H1 (cell line): ENCODE data around the gene CSTF3. TPM values are rescaled to one million over a fixed set of nuclear protein-coding genes. Genes with fewer than 3 reads are reported as not detected.

Experiments
- CTCF ChIA-PET: fragments of 300-600 bp; sonication (Branson Sonifier 250); formaldehyde crosslinking; loops from one replicate; lab custom pipeline; 2021; ENCODE audit not compliant: partially characterized antibody; lab: Charles Lee
- POLR2A ChIA-PET: fragments of 300-600 bp; sonication (Branson Sonifier 250); formaldehyde crosslinking; loops from one replicate; lab custom pipeline; 2021; ENCODE audit warnings: inconsistent platforms; ENCODE audit not compliant: partially characterized antibody; lab: Charles Lee
- DNase-seq, 2 experiments: peaks; one replicate each; pipeline versions ENCODE4 v3.0.0 to v3.0.0-alpha.2; 2010 to 2022; ENCODE audit warnings: low spot score in 2 of 2, low read depth in 1 of 2, mixed read lengths in 1 of 2
- FAIRE-seq: peaks from 2 replicates; lab custom pipeline; 2011; peaks lifted over from hg19 to GRCh38; lab: Jason Lieb, UNC
- H2AFZ ChIP-seq: 2 replicates; pipeline ENCODE4 v1.8.1; 2012; ENCODE audit warnings: low read length, inconsistent platforms
- H2AK5ac ChIP-seq: 2 replicates; pipeline ENCODE4 v1.6.1; 2013; ENCODE audit warnings: low read depth, low read length
- H2BK120ac ChIP-seq: replicated peaks from 2 replicates; pipeline ENCODE3; 2013; ENCODE audit warnings: low read depth, low read length, inconsistent platforms
- H2BK12ac ChIP-seq: 2 replicates; pipeline ENCODE4 v1.6.1; 2013; ENCODE audit warnings: low read depth, low read length
- H2BK15ac ChIP-seq: 2 replicates; pipeline ENCODE4 v1.6.1; 2013; ENCODE audit warnings: low read length
- H2BK20ac ChIP-seq: 2 replicates; pipeline ENCODE4 v1.6.1; 2013; ENCODE audit warnings: low read length
- H2BK5ac ChIP-seq: 2 replicates; pipeline ENCODE4 v1.6.1; 2013; ENCODE audit warnings: low read depth, low read length
- H3K14ac ChIP-seq: 2 replicates; pipeline ENCODE4 v1.6.1; 2013; ENCODE audit warnings: inconsistent platforms; ENCODE audit not compliant: insufficient read length
- H3K18ac ChIP-seq: 2 replicates; pipeline ENCODE4 v1.6.1; 2013; ENCODE audit warnings: low read length; ENCODE audit errors: extremely low read depth
- H3K23ac ChIP-seq: 2 replicates; pipeline ENCODE4 v1.6.1; 2013; ENCODE audit warnings: inconsistent platforms; ENCODE audit not compliant: insufficient read length
- H3K23me2 ChIP-seq: 2 replicates; pipeline ENCODE4 v1.6.1; 2013; ENCODE audit warnings: low read depth, low read length
- H3K27ac ChIP-seq: 2 replicates; pipeline ENCODE4 v1.6.1; 2011; ENCODE audit warnings: low read depth, low read length, inconsistent platforms
- H3K27me3 ChIP-seq, 4 experiments: replicated peaks in 1 of 4; 1 replicate in 1 of 4; 2 replicates in 3 of 4; pipeline versions ENCODE4 v1.6.1 to v1.8.1; 2011 to 2013; ENCODE audit warnings: low read length in 3 of 4, mild to moderate bottlenecking in 3 of 4, inconsistent platforms in 2 of 4, mixed read lengths in 2 of 4, moderate library complexity in 1 of 4; ENCODE audit not compliant: control insufficient read depth in 3 of 4, insufficient read depth in 3 of 4; ENCODE audit errors: extremely low read depth in 1 of 4
- H3K36me3 ChIP-seq, 4 experiments: 2 replicates each; pipeline versions ENCODE4 v1.6.1 to v1.8.1; 2011 to 2013; ENCODE audit warnings: mild to moderate bottlenecking in 4 of 4, low read length in 3 of 4, moderate library complexity in 2 of 4, control low read depth in 1 of 4, inconsistent platforms in 1 of 4; ENCODE audit not compliant: insufficient read depth in 4 of 4, control insufficient read depth in 2 of 4
- H3K4ac ChIP-seq: replicated peaks from 2 replicates; pipeline ENCODE3; 2013; ENCODE audit warnings: low read length, low read depth, mixed read lengths, inconsistent platforms; ENCODE audit not compliant: insufficient read length
- H3K4me1 ChIP-seq, 4 experiments: replicated peaks in 1 of 4; 1 replicate in 1 of 4; 2 replicates in 3 of 4; pipeline versions ENCODE4 v1.6.1 to v1.8.1; 2011 to 2013; ENCODE audit warnings: low read length in 3 of 4, inconsistent platforms in 2 of 4, mixed read lengths in 1 of 4; ENCODE audit not compliant: insufficient read depth in 4 of 4, control insufficient read depth in 3 of 4
- H3K4me2 ChIP-seq, 2 experiments: 2 replicates each; pipeline versions ENCODE4 v1.6.1 to v1.8.1; 2011 to 2013; ENCODE audit warnings: low read depth in 2 of 2, low read length in 2 of 2, control low read depth in 1 of 2, inconsistent platforms in 1 of 2, mild to moderate bottlenecking in 1 of 2; ENCODE audit not compliant: insufficient read depth in 1 of 2
- H3K4me3 ChIP-seq, 4 experiments: fragments of 200-600, 300-600 bp in 1 of 4; sonication (generic), shearing (Covaris generic), sonication (Bioruptor Twin) in 1 of 4; 2 replicates each; pipeline versions ENCODE4 v1.5.1 to v1.8.1; 2011 to 2016; ENCODE audit warnings: low read length in 4 of 4, low read depth in 3 of 4, control low read depth in 2 of 4, inconsistent platforms in 2 of 4, mild to moderate bottlenecking in 2 of 4, mixed read lengths in 1 of 4, moderate library complexity in 1 of 4; ENCODE audit not compliant: insufficient read depth in 2 of 4; ENCODE audit errors: extremely low read depth in 1 of 4
- H3K56ac ChIP-seq: replicated peaks from 2 replicates; pipeline ENCODE3; 2013; ENCODE audit warnings: low read depth, mild to moderate bottlenecking, mixed read lengths, low read length, inconsistent platforms; ENCODE audit not compliant: insufficient read length
- H3K79me1 ChIP-seq: 2 replicates; pipeline ENCODE4 v1.6.1; 2013; ENCODE audit warnings: low read depth, low read length, control low read depth
- H3K79me2 ChIP-seq, 2 experiments: 2 replicates each; pipeline versions ENCODE4 v1.6.1 to v1.8.1; 2012 to 2013; ENCODE audit warnings: low read length in 2 of 2, mild to moderate bottlenecking in 2 of 2, inconsistent platforms in 1 of 2; ENCODE audit not compliant: insufficient read depth in 2 of 2, control insufficient read depth in 1 of 2
- H3K9ac ChIP-seq, 4 experiments: replicated peaks in 1 of 4; 1 replicate in 1 of 4; 2 replicates in 3 of 4; pipeline versions ENCODE4 v1.6.1 to v1.8.1; 2011 to 2013; ENCODE audit warnings: low read depth in 3 of 4, low read length in 3 of 4, control low read depth in 2 of 4, mild to moderate bottlenecking in 2 of 4, moderate library complexity in 2 of 4, inconsistent platforms in 1 of 4; ENCODE audit errors: extremely low read depth in 1 of 4
- H3K9me3 ChIP-seq, 2 experiments: 2 replicates each; pipeline versions ENCODE4 v1.6.1 to v1.8.1; 2012 to 2013; ENCODE audit warnings: mild to moderate bottlenecking in 2 of 2, moderate library complexity in 2 of 2, control low read depth in 1 of 2, inconsistent platforms in 1 of 2, low read depth in 1 of 2, low read length in 1 of 2, mixed read lengths in 1 of 2; ENCODE audit not compliant: insufficient read depth in 2 of 2
- H4K20me1 ChIP-seq, 2 experiments: replicated peaks in 1 of 2; 2 replicates each; pipeline versions ENCODE3 to v1.8.1; 2011 to 2013; ENCODE audit warnings: inconsistent platforms in 2 of 2, low read length in 2 of 2, mild to moderate bottlenecking in 1 of 2; ENCODE audit not compliant: insufficient read depth in 2 of 2, control insufficient read depth in 1 of 2
- H4K5ac ChIP-seq: 2 replicates; pipeline ENCODE4 v1.6.1; 2013; ENCODE audit warnings: low read length, low read depth, mixed read lengths, inconsistent platforms; ENCODE audit not compliant: insufficient read length
- H4K8ac ChIP-seq: 2 replicates; pipeline ENCODE4 v1.8.0; 2013; ENCODE audit warnings: mild to moderate bottlenecking, moderate library complexity, low read length, inconsistent platforms; ENCODE audit not compliant: insufficient read depth; ENCODE audit errors: extremely low read depth
- H4K91ac ChIP-seq: replicated peaks from 2 replicates; pipeline ENCODE3; 2013; ENCODE audit warnings: low read length, mixed read lengths, inconsistent platforms; ENCODE audit not compliant: insufficient read length
- CREB1 ChIP-seq: IDR thresholded peaks from 2 replicates; pipeline ENCODE4 v1.6.1; 2012; ENCODE audit warnings: inconsistent platforms
- JUND ChIP-seq: IDR thresholded peaks from 2 replicates; pipeline ENCODE4 v1.6.1; 2011; ENCODE audit warnings: mild to moderate bottlenecking, improper control_type of control experiment, low read length
- KDM4A ChIP-seq: IDR thresholded peaks from one replicate; pipeline ENCODE4 v1.7.1; 2012; ENCODE audit warnings: low read depth, mild to moderate bottlenecking, moderate library complexity, low read length, inconsistent platforms; ENCODE audit not compliant: severe bottlenecking
- RAD21 ChIP-seq, 2 experiments: IDR thresholded peaks in 1 of 2; conservative IDR thresholded peaks in 1 of 2; 2 replicates each; pipeline ENCODE4 v1.6.1; 2011; ENCODE audit warnings: low read depth in 2 of 2, low read length in 2 of 2, improper control_type of control experiment in 1 of 2, inconsistent platforms in 1 of 2, mild to moderate bottlenecking in 1 of 2, moderate library complexity in 1 of 2
- RXRA ChIP-seq: IDR thresholded peaks from 2 replicates; pipeline ENCODE4 v1.6.1; 2011; ENCODE audit warnings: low read depth, mild to moderate bottlenecking, low read length, moderate library complexity; ENCODE audit not compliant: insufficient read depth
- SIN3A ChIP-seq, 2 experiments: IDR thresholded peaks in 1 of 2; conservative IDR thresholded peaks in 1 of 2; 2 replicates each; pipeline ENCODE4 v1.6.1; 2011 to 2012; ENCODE audit warnings: low read length in 2 of 2, improper control_type of control experiment in 1 of 2, low read depth in 1 of 2, mild to moderate bottlenecking in 1 of 2
- SP4 ChIP-seq: IDR thresholded peaks from 2 replicates; pipeline ENCODE4 v1.6.1; 2012; ENCODE audit warnings: low read length, inconsistent platforms
- SUZ12 ChIP-seq: fragments of 200-600 bp; sonication (generic); IDR thresholded peaks from 2 replicates; pipeline ENCODE4 v1.6.1; 2012; ENCODE audit warnings: mild to moderate bottlenecking, inconsistent platforms, low read length, moderate library complexity, mixed read lengths
- WGBS, 2 experiments: shearing (Covaris generic) in 1 of 2; methylation state at CpG; one replicate each; pipeline versions ENCODE4 v1.1.6 to v1.1.7; 2013 to 2015; ENCODE audit warnings: low lambda C conversion rate in 2 of 2, mixed read lengths in 2 of 2, inconsistent platforms in 1 of 2, low coverage in 1 of 2, missing lambda C conversion rate in 1 of 2; ENCODE audit not compliant: insufficient replicate concordance in 2 of 2, insufficient coverage in 1 of 2, insufficient read length in 1 of 2; ENCODE audit errors: extremely low coverage in 1 of 2, missing lambda C conversion rate in 1 of 2; 5-methylcytosine and 5-hydroxymethylcytosine counted together
- polyA plus RNA-seq, 7 experiments: library from polyadenylated mRNA; depleted of rRNA in 3 of 7; stranded (reverse) in 5 of 7; unstranded in 2 of 7; fragments of >200 nt in 5 of 7; fragments of 200-250 nt in 2 of 7; gene quantifications; 1 replicate in 5 of 7; 2 replicates in 1 of 7; 4 replicates in 1 of 7; pipeline versions ENCODE4 v1.2.1 to v1.2.3, GENCODE V29; 2011 to 2013; ENCODE audit warnings: missing spikeins in 2 of 7, mixed read lengths in 2 of 7
- total RNA-seq: library from RNA; stranded (reverse); fragmentation: NEBNext Ultra II Directional; extraction: Animal tissue kit (Norgen Biotek cat#: 25700); gene quantifications from 2 replicates; pipeline ENCODE4 v1.2.1, GENCODE V29; 2021
- TF ChIP-seq, protein P1 (sequence below): IDR thresholded peaks from 2 replicates; pipeline ENCODE4 v1.6.1; 2011; ENCODE audit warnings: low read depth, mild to moderate bottlenecking, low read length; ENCODE audit not compliant: insufficient read depth

The CSTF3 gene
- total and polyA plus RNA-seq, 2 of the 8 experiments (the other 6 are each of a cell fraction or from before 2014, with no cell fraction given) = 22.3 to 54.7 TPM

DNA sequence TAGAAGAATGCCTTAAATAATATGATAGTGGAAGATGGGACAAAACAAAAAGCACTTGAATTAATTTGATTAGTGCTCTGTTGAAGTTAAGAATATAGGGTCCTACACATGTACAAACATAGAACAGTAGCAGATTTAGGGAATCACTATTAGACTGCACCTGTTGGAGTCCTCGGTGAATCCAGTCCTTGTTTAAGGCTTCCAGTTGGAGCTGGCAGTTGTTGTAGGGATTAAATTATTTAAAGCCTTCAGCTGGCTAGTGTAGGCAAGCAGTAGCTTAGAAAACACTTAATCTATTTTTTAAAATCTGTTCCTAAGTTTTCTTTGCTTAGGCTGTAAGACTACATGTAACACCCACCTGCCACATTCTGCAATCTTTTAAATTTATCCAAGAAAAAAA is 24.5 kb upstream of the CSTF3 start:
- Histone ChIP-seq H3K79me1 (no peaks in the 10 kb centered on the region), H3K27me3 (no peaks in the 10 kb centered on the region), H2BK5ac (no peak overlapping the region), H4K91ac (no peak overlapping the region), H2BK15ac (no peak overlapping the region), H3K36me3 (no peaks in the 10 kb centered on the region), H3K23me2 (no peaks in the 10 kb centered on the region), H3K4me3 (no peak overlapping the region), H4K20me1 (no peaks in the 10 kb centered on the region), H3K4me1 (peaks cover 5 to 9% (median 7%) of the 10 kb centered on the region in 4 experiments; a peak in 6 of 7 replicates), H2AK5ac (no peak overlapping the region), H3K79me2 (no peaks in the 10 kb centered on the region), H3K18ac (no peak overlapping the region), H2AFZ (no peak overlapping the region), H3K14ac (no peak overlapping the region), H3K23ac (no peak overlapping the region), H2BK12ac (no peak overlapping the region), H3K56ac (no peak overlapping the region), H3K27ac (no peak overlapping the region), H3K4me2 (no peak overlapping the region), H2BK120ac (no peak overlapping the region), H3K9me3 (no peaks in the 10 kb centered on the region), H2BK20ac (no peak overlapping the region), H4K8ac (no peak overlapping the region), H4K5ac (no peak overlapping the region), H3K9ac (no peak overlapping the region), H3K4ac (no peak overlapping the region)
- 100% methylated on average over 1 of the region's 1 CpG; no CpG with 5 or more reads in 1 of the 2 experiments for WGBS, 2 experiments
- POLR2A ChIA-PET = interaction anchor here (1.2 to 1.4 kb wide), 2 partner anchors 10 to 24 kb away, joined by 3 to 6 read pairs; partner anchors contain the start of gene CSTF3
- TF ChIP-seq SP4 = no peak
- TF ChIP-seq SIN3A (conservative IDR thresholded peaks at IDR 0.05 in 1 of 2, IDR thresholded peaks at IDR 0.05 in 1 of 2; ENCODE audit: low read depth in 1 of 2, low read length in 2 of 2) = no peak
- no peak for TF ChIP-seq SUZ12
- TF ChIP-seq RXRA = no peak
- no peak for TF ChIP-seq JUND
- TF ChIP-seq, protein P1, sequence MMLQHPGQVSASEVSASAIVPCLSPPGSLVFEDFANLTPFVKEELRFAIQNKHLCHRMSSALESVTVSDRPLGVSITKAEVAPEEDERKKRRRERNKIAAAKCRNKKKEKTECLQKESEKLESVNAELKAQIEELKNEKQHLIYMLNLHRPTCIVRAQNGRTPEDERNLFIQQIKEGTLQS = no peak
- no peak for TF ChIP-seq RAD21 (IDR thresholded peaks at IDR 0.05 in 1 of 2, conservative IDR thresholded peaks at IDR 0.05 in 1 of 2; ENCODE audit: low read depth in 2 of 2, low read length in 2 of 2)
- TF ChIP-seq KDM4A = no peak
- TF ChIP-seq CREB1 = no peak
- CTCF ChIA-PET = no interaction called here
- DNase-seq (no peak), FAIRE-seq (no peak)
